ENCODE data around the gene NPR1.

The NPR1 gene

DNA sequence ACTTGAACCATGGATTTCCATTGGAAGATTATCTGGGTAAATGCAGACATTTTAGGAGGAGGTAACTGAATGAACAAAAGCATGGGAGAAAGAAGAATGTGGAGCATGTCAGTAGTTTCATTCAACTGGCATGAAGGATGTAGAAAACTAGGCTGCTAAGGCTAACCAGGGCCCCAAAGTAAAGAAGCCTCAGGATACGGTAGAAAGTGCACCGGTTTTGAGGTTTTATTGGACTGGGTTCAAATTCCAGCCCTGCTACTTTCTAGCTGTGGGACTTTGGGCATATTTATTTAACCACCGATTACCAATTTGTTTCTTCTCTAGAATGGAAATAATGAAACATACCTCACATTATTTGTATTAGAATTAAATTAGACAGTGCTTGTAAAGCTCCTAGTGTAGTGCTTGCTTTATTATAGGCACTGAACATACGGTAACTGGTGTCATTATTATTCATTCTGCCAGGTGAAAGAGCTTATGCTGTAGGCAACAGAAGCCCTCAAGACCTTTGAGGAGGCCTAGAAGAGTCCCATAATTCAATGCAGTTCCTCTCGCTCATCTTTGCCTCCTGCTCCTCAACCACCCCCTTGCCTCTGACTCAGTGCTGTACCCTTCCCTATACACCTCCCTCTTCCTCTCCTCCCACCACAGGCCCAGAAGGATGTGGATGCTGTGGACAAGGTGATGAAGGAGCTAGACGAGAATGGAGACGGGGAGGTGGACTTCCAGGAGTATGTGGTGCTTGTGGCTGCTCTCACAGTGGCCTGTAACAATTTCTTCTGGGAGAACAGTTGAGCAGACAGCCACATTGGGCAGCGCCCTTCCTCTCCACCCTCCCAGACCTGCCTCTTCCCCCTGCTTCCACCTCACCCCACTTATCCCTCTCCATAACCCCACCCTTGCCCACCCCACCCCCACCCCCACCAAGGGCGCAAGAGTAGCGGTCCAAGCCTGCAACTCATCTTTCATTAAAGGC is 47.2 kb upstream of the NPR1 start:
- Histone ChIP-seq H3K4me1 (ENCODE audit: control insufficient read depth, insufficient read depth, low read depth, low read length) (peaks cover 26% of the 10 kb centered on the region), H4K91ac (ENCODE audit: low read length) (no peak overlapping the region), H2BK15ac (ENCODE audit: low read depth, poor library complexity, severe bottlenecking) (no peak overlapping the region), H4K8ac (ENCODE audit: low read length) (no peak overlapping the region), H3K9ac (ENCODE audit: low read length) (no peak overlapping the region), H3K36me3 (ENCODE audit: control insufficient read depth in 1 of 2, insufficient read depth in 2 of 2, low read depth in 1 of 2, low read length in 2 of 2) (peaks cover 7 to 14% of the 10 kb centered on the region in 2 experiments), H2BK12ac (ENCODE audit: low read length in 2 of 2) (peak overlapping the region in 1 of 2 experiments; percentile 29), H3K9me3 (ENCODE audit: control insufficient read depth, low read length) (no peaks in the 10 kb centered on the region), H3K27me3 (ENCODE audit: control insufficient read depth in 1 of 2, insufficient read depth in 1 of 2, low read length in 2 of 2) (no peaks in the 10 kb centered on the region), H3K4me3 (ENCODE audit: insufficient read depth in 1 of 2, low read depth in 1 of 2, low read length in 2 of 2) (no peak overlapping the region), H3K18ac (ENCODE audit: low read depth in 1 of 2, low read length in 2 of 2) (no peak overlapping the region), H2BK120ac (ENCODE audit: low read depth, low read length) (no peak overlapping the region), H2BK5ac (ENCODE audit: low read depth, low read length, poor library complexity, severe bottlenecking) (no peak overlapping the region), H3K14ac (ENCODE audit: low read length in 2 of 2) (no peak overlapping the region), H3K79me1 (replicated peaks; ENCODE audit: low read length, poor library complexity, severe bottlenecking) (peaks cover 7% of the 10 kb centered on the region), H3K4ac (ENCODE audit: low read depth in 1 of 2, low read length in 2 of 2) (no peak overlapping the region), H2AK5ac (ENCODE audit: low read length, severe bottlenecking) (no peak overlapping the region), H3K23ac (ENCODE audit: low read length in 2 of 2) (no peak overlapping the region), H3K27ac (ENCODE audit: low read length, poor library complexity, severe bottlenecking) (no peak overlapping the region), H2AFZ (ENCODE audit: low read depth, low read length) (no peak overlapping the region), H3K4me2 (ENCODE audit: low read length, poor library complexity, severe bottlenecking) (no peak overlapping the region)
- 98% methylated on average over 4 of the region's 10 CpGs for WGBS
- DNase-seq = no peak

DNA sequence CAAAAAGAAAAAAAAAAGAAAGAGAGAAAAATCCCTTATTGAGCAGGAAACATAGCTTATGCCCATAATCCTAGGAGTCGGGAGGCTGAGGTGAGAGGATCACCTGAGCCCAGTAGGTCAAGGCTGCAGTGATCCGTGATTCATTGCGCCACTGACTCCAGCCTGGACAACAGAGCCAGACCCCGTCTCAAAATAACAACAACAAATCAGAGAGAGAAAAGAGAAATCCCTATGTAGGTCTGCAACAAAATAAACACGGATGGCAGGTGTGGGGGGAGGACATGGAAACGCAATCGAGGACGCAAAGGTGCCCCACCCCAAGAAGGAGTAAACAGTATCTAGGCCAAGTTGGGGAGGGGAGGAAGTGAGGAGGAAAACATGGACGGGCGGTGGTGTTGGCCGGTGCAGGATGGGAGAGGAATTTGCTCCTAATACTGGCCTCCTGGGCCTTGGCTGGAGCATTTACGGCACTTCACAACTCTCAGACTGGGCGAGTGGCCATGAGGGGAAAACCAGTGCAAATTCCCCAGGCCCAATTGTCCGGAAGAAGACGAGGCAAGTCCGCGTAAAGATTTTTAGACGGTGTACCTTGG is 45.2 kb upstream of the NPR1 start:
- H3K14ac ChIP-seq (ENCODE audit: low read length in 2 of 2) = no peak overlapping the region
- peak overlapping the region; percentile 85 for H2AK5ac ChIP-seq (ENCODE audit: low read length, severe bottlenecking)
- H2BK12ac ChIP-seq (ENCODE audit: low read length in 2 of 2) = peak overlapping the region in 1 of 2 experiments; percentile 78
- H3K18ac ChIP-seq (ENCODE audit: low read depth in 1 of 2, low read length in 2 of 2) = peak overlapping the region; percentile 34 to 64
- H4K8ac ChIP-seq (ENCODE audit: low read length) = no peak overlapping the region
- peak overlapping the region in 1 of 2 experiments; percentile 98 for H3K4me3 ChIP-seq (ENCODE audit: insufficient read depth in 1 of 2, low read depth in 1 of 2, low read length in 2 of 2)
- H3K23ac ChIP-seq (ENCODE audit: low read length in 2 of 2) = no peak overlapping the region
- H3K4ac ChIP-seq (ENCODE audit: low read depth in 1 of 2, low read length in 2 of 2) = peak overlapping the region; percentile 47 to 65
- peak overlapping the region; percentile 19 for H3K27ac ChIP-seq (ENCODE audit: low read length, poor library complexity, severe bottlenecking)
- peak overlapping the region; percentile 100 for H3K9ac ChIP-seq (ENCODE audit: low read length)
- H2AFZ ChIP-seq (ENCODE audit: low read depth, low read length) = no peak overlapping the region
- peak overlapping the region; percentile 66 for H4K91ac ChIP-seq (ENCODE audit: low read length)
- H3K27me3 ChIP-seq (ENCODE audit: control insufficient read depth in 1 of 2, insufficient read depth in 1 of 2, low read length in 2 of 2) = no peaks in the 10 kb centered on the region
- peaks cover 17% of the 10 kb centered on the region for H3K4me1 ChIP-seq (ENCODE audit: control insufficient read depth, insufficient read depth, low read depth, low read length)
- H2BK15ac ChIP-seq (ENCODE audit: low read depth, poor library complexity, severe bottlenecking) = peak overlapping the region; percentile 83
- 84% methylated on average over 14 of the region's 18 CpGs for WGBS
- H2BK5ac ChIP-seq (ENCODE audit: low read depth, low read length, poor library complexity, severe bottlenecking) = no peak overlapping the region
- H2BK120ac ChIP-seq (ENCODE audit: low read depth, low read length) = no peak overlapping the region
- no peaks in the 10 kb centered on the region for H3K9me3 ChIP-seq (ENCODE audit: control insufficient read depth, low read length)
- no peak for DNase-seq
- peaks cover 18 to 31% of the 10 kb centered on the region in 2 experiments for H3K36me3 ChIP-seq (ENCODE audit: control insufficient read depth in 1 of 2, insufficient read depth in 2 of 2, low read depth in 1 of 2, low read length in 2 of 2)
- peaks cover 7% of the 10 kb centered on the region for H3K79me1 ChIP-seq (replicated peaks; ENCODE audit: low read length, poor library complexity, severe bottlenecking)
- peak overlapping the region; percentile 31 for H3K4me2 ChIP-seq (ENCODE audit: low read length, poor library complexity, severe bottlenecking)

GRCh38 chr1:153633754-153634665 is 44.5 kb upstream of the NPR1 start, which contains the start of gene CHTOP:
CHTOP (plus strand) TSS chr1:153634066; CDS start chr1:153636589, 2,523 bp downstream.
- H2BK15ac ChIP-seq (ENCODE audit: low read depth, poor library complexity, severe bottlenecking) = peak within 1 kb of the TSS; percentile 83
- H3K4me2 ChIP-seq (ENCODE audit: low read length, poor library complexity, severe bottlenecking) = peak within 1 kb of the TSS; percentile 56
- WGBS = 4% methylated on average over 60 of the region's 65 CpGs
- H2AFZ ChIP-seq (ENCODE audit: low read depth, low read length) = no peak within 1 kb of the TSS
- peak within 1 kb of the TSS; percentile 99 for H2BK5ac ChIP-seq (ENCODE audit: low read depth, low read length, poor library complexity, severe bottlenecking)
- peak within 1 kb of the TSS; percentile 99 for H2BK120ac ChIP-seq (ENCODE audit: low read depth, low read length)
- H3K18ac ChIP-seq (ENCODE audit: low read depth in 1 of 2, low read length in 2 of 2) = peak within 1 kb of the TSS; percentile 99 to 100
- no peaks in the 10 kb centered on the region for H3K27me3 ChIP-seq (ENCODE audit: control insufficient read depth in 1 of 2, insufficient read depth in 1 of 2, low read length in 2 of 2)
- H3K9me3 ChIP-seq (ENCODE audit: control insufficient read depth, low read length) = no peaks in the 10 kb centered on the region
- H4K8ac ChIP-seq (ENCODE audit: low read length) = peak within 1 kb of the TSS; percentile 97
- H2BK12ac ChIP-seq (ENCODE audit: low read length in 2 of 2) = peak within 1 kb of the TSS in 1 of 2 experiments; percentile 78
- peaks cover 12% of the 10 kb centered on the region for H3K4me1 ChIP-seq (ENCODE audit: control insufficient read depth, insufficient read depth, low read depth, low read length)
- peak within 1 kb of the TSS; percentile 94 to 98 for H3K4me3 ChIP-seq (ENCODE audit: insufficient read depth in 1 of 2, low read depth in 1 of 2, low read length in 2 of 2)
- H3K36me3 ChIP-seq (ENCODE audit: control insufficient read depth in 1 of 2, insufficient read depth in 2 of 2, low read depth in 1 of 2, low read length in 2 of 2) = peaks cover 23 to 39% of the 10 kb centered on the region in 2 experiments
- H3K9ac ChIP-seq (ENCODE audit: low read length) = peak within 1 kb of the TSS; percentile 100
- H3K4ac ChIP-seq (ENCODE audit: low read depth in 1 of 2, low read length in 2 of 2) = peak within 1 kb of the TSS; percentile 88 to 100
- DNase-seq = peak; percentile 97
- H3K23ac ChIP-seq (ENCODE audit: low read length in 2 of 2) = peak within 1 kb of the TSS; percentile 54 to 92
- peak within 1 kb of the TSS; percentile 100 for H2AK5ac ChIP-seq (ENCODE audit: low read length, severe bottlenecking)
- H4K91ac ChIP-seq (ENCODE audit: low read length) = peak within 1 kb of the TSS; percentile 100
- peak within 1 kb of the TSS; percentile 97 for H3K27ac ChIP-seq (ENCODE audit: low read length, poor library complexity, severe bottlenecking)
- peak within 1 kb of the TSS in 1 of 2 experiments; percentile 80 for H3K14ac ChIP-seq (ENCODE audit: low read length in 2 of 2)
- peaks cover 7% of the 10 kb centered on the region for H3K79me1 ChIP-seq (replicated peaks; ENCODE audit: low read length, poor library complexity, severe bottlenecking)
